HG02938 (cell line): Measurements from ENCODE around the gene KCNQ1.

Experiments used
- ATAC-seq: cut with Tn5 transposase; IDR thresholded peaks from one replicate; pipeline ENCODE4 v1.9.1; 2021; ENCODE audit warnings: mild to moderate bottlenecking, moderate library complexity; ENCODE audit not compliant: unreplicated experiment

The KCNQ1 gene

GRCh38 chr11:2459796-2460531 lies 15.2 kb downstream of the KCNQ1 start:
- no peak for ATAC-seq

GRCh38 chr11:2460540-2461252 lies 15.9 kb downstream of the KCNQ1 start:
- no peak for ATAC-seq

GRCh38 chr11:2461253-2461955 lies 16.6 kb downstream of the KCNQ1 start:
- no peak for ATAC-seq

- no peak for ATAC-seq
Observed at GRCh38 chr11:2461956-2462542, 17.2 kb downstream of the KCNQ1 start.

GRCh38 chr11:2462543-2462985 lies 17.8 kb downstream of the KCNQ1 start:
- ATAC-seq: no peak

GRCh38 chr11:2462986-2463765 lies 18.4 kb downstream of the KCNQ1 start:
- no peak for ATAC-seq

GRCh38 chr11:2463766-2464277 lies 19.0 kb downstream of the KCNQ1 start:
- no peak for ATAC-seq

- ATAC-seq: no peak
Observed at GRCh38 chr11:2464451-2465165, 19.8 kb downstream of the KCNQ1 start.

GRCh38 chr11:2465202-2466068 lies 20.6 kb downstream of the KCNQ1 start:
- ATAC-seq: no peak

GRCh38 chr11:2466069-2466801 lies 21.4 kb downstream of the KCNQ1 start:
- no peak for ATAC-seq

- no peak for ATAC-seq
Observed at GRCh38 chr11:2466869-2467694, 22.3 kb downstream of the KCNQ1 start.

- no peak for ATAC-seq
Observed at GRCh38 chr11:2467695-2468055, 22.9 kb downstream of the KCNQ1 start.

- no peak for ATAC-seq
Observed at GRCh38 chr11:2468363-2469235, 23.8 kb downstream of the KCNQ1 start.

- no peak for ATAC-seq
Observed at GRCh38 chr11:2470495-2470894, 25.7 kb downstream of the KCNQ1 start.

- ATAC-seq: no peak
Observed at GRCh38 chr11:2471048-2471803, 26.4 kb downstream of the KCNQ1 start.

- ATAC-seq: no peak
Observed at GRCh38 chr11:2471804-2472096, 26.9 kb downstream of the KCNQ1 start.
